Right renal pelvis (tissue), 4 donors: Measurements from ENCODE around the gene CDC37. TPM values are rescaled to one million over a fixed set of nuclear protein-coding genes. Genes with fewer than 3 reads are reported as not detected.
A peak's percentile ranks its signal among the peaks of the same experiment; 100 is the strongest.

Experiments used
- DNase-seq, 4 donors: peaks; one replicate each; pipeline ENCODE4 v3.0.0-alpha.2; 2013; ENCODE audit warnings: low read depth in 4 of 4, low spot score in 3 of 4, missing footprints in 1 of 4
- polyA plus RNA-seq, 4 donors: library from polyadenylated mRNA; unstranded; fragments of 120-200 nt; gene quantifications; one replicate each; pipeline ENCODE4 v1.2.1, GENCODE V29; 2013; ENCODE audit not compliant: insufficient read length in 4 of 4

CDC37 gene
- polyA plus RNA-seq, 4 donors: 135 to 170 (median 137) TPM

DNA sequence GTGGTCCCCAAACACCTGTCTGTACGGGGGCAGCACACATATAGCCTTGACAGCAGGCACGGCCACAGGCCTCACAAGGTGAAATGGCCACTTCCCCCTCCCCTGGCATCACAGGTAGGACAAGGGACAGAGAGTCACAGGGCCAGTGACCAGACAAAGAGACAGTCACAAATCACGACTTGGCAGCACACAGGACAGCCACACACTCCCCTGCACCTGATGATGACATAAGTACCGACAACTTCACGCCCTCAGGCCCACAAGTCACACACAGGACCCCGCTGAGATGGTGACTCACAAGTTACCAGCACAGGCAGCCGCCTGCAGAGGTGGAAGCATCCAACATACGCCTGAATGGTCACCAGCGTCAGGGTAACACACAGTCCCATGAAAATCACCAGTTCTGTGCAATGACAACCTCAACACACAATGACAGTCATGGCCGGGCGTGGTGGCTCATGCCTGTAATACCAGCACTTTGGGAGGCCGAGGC lies 39.5 kb downstream of the CDC37 start:
- DNase-seq: no peak

- DNase-seq: no peak
Observed at GRCh38 chr19:10362259-10362658, 41.1 kb downstream of the CDC37 start.

DNA sequence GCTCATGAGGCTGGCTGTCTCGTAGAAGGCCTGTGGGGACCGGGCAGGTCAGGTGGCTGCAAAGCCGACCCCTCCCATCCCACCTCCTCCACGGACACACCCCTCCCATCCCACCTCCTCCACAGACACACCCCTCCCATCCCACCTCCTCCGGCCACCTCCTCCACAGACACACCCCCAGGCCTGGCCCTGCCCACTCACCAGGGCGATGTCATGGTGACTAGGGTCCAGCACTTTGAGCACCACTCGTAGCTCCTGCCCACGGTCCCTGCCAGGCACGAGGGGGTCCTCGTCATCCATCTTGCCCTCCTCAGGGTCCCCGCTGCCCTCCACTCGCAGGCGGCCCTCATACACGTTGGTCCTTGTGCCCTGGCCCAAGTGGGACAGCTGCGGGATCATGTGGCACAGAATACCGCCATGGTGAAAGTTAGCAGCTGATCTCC lies 41.8 kb downstream of the CDC37 start:
- no peak for DNase-seq

- no peak for DNase-seq
Observed at GRCh38 chr19:10356431-10356830, 46.9 kb downstream of the CDC37 start.

DNA sequence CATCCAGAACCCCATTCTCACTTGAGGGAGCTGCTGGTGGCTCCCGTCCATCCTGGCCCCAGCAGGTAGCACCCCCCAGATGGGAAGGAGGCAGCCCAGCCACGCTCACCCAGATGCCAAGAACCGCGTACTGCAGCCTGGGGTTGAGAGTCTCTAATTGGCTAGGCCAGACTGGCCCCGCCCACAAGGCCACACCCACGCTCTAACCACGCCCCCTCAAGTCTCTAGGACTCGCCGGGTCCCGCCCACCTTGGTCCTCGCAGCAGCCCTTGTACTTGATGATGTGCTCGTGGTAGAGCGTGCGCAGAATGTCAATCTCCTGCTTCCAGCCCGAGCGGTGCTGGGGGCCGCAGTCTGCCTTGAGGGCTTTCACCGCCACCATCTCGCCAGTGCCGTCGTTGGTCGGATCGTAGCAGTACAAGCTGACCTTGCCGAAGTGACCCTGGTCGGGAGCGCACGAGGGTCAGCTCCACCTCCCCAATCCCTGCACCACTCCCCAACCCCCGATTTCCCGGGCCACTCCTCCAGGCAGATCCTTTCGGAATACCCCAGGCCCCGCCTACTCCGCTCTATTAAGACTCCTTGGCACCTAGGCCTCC lies 49.5 kb downstream of the CDC37 start:
- peak in 1 of 4 donors; percentile 35 for DNase-seq

GRCh38 chr19:10352764-10353671 lies 50.3 kb downstream of the CDC37 start:
- DNase-seq: peak; percentile 44 to 73 (median 64)

GRCh38 chr19:10346509-10346908 lies 56.8 kb downstream of the CDC37 start:
- no peak for DNase-seq

DNA sequence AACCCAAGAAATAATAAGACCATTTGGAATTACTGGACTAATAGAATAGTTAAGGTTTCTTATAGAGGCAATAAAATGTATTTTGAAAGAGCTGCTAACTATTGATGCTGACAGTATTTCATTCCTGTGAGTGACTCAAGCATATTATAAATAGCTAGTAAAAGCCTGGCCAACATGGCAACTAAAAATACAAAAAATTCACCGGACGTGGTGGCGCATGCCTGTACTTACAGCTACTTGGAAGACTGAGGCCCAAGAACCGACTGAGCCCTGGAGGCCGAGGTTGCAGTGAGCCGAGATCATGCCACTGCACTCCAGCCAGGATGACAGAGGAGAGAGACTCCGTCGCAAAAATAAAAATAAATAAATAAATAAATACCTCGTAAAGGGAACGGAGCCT lies 58.6 kb downstream of the CDC37 start:
- DNase-seq: no peak

DNA sequence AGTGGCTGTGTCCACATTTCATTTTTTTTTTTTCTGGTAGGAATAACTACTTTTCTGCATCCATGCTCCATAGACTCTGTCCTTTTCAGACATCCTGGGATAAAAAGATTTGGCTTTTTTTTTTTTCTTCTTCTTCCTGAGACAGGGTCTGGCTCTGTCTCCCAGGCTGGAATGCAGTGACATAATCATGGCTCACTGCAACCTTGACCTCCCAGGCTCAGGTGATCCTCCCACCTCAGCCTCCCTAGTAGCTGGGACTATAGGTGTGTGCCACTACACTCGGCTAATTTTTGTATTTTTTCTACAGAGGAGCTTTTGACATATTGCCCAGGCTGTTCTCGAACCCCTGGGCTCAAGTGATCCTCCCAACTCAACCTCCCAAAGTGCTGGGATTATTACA lies 59.8 kb downstream of the CDC37 start:
- no peak for DNase-seq

Other genes with a start within 250 kb of the CDC37 start
- gene DNMT1, start 208.6 kb downstream of the CDC37 start, polyA plus RNA-seq: 100 to 1,000 TPM in 3 of 4 donors, 10 to 100 TPM in 1; 89.1 to 111 (median 105) TPM
- gene S1PR2, start 172.2 kb downstream of the CDC37 start, polyA plus RNA-seq: 10 to 100 TPM; 11.1 to 12.5 (median 11.8) TPM
- 10 to 100 TPM; 38.3 to 57.4 (median 39.5) TPM for gene MRPL4, start 151.3 kb downstream of the CDC37 start, polyA plus RNA-seq
- gene ICAM1, start 132.4 kb downstream of the CDC37 start, polyA plus RNA-seq: 1 to 10 TPM; 6.1 to 7.5 (median 6.6) TPM
- gene ICAM4, start 116.6 kb downstream of the CDC37 start, polyA plus RNA-seq: under 1 TPM; 0.17 to 0.57 (median 0.46) TPM
- under 1 TPM; 0.10 to 0.38 (median 0.14) TPM for gene ICAM5, start 113.6 kb downstream of the CDC37 start, polyA plus RNA-seq
- 1 to 10 TPM; 4.0 to 6.8 (median 5.1) TPM for gene ZGLP1, start 93.7 kb downstream of the CDC37 start, polyA plus RNA-seq
- 10 to 100 TPM; 18.6 to 25.9 (median 20.7) TPM for gene FDX2, start 87.5 kb downstream of the CDC37 start, polyA plus RNA-seq
- 10 to 100 TPM; 27.3 to 40.6 (median 31.2) TPM for gene RAVER1, start 70.0 kb downstream of the CDC37 start, polyA plus RNA-seq
- gene ICAM3, start 63.9 kb downstream of the CDC37 start, polyA plus RNA-seq: 10 to 100 TPM in 1 of 4 donors, 1 to 10 TPM in 3; 7.8 to 11.3 (median 8.9) TPM
- gene TYK2, start 23.0 kb downstream of the CDC37 start, polyA plus RNA-seq: 100 to 1,000 TPM; 103 to 130 (median 109) TPM
- 1 to 10 TPM; 1.7 to 3.4 (median 2.7) TPM for gene PDE4A, start 17.0 kb upstream of the CDC37 start, polyA plus RNA-seq
- 10 to 100 TPM; 70.0 to 86.6 (median 79.0) TPM for gene KEAP1, start 99.8 kb upstream of the CDC37 start, polyA plus RNA-seq
- gene S1PR5, start 113.9 kb upstream of the CDC37 start, polyA plus RNA-seq: 1 to 10 TPM; 1.6 to 2.0 (median 1.6) TPM
- 10 to 100 TPM; 30.2 to 39.2 (median 35.0) TPM for gene ATG4D, start 140.4 kb upstream of the CDC37 start, polyA plus RNA-seq
- 10 to 100 TPM; 30.9 to 35.5 (median 32.4) TPM for gene KRI1, start 162.5 kb upstream of the CDC37 start, polyA plus RNA-seq
- 10 to 100 TPM; 10.7 to 12.3 (median 11.8) TPM for gene CDKN2D, start 165.4 kb upstream of the CDC37 start, polyA plus RNA-seq
- gene AP1M2, start 183.8 kb upstream of the CDC37 start, polyA plus RNA-seq: 10 to 100 TPM; 43.0 to 56.7 (median 47.6) TPM
- gene SLC44A2, start 222.0 kb upstream of the CDC37 start, polyA plus RNA-seq: 100 to 1,000 TPM; 200 to 221 (median 213) TPM